Psoas muscle (tissue), 8 donors: ENCODE measurements around the gene ESPL1. TPM values are rescaled to one million over a fixed set of nuclear protein-coding genes. Genes with fewer than 3 reads are reported as not detected.
"Not testable (repeated sequence)": the region's sequence is repeated elsewhere in the genome, so short reads cannot be mapped to it uniquely, and the experiment has no call there.

Experiments used
- ATAC-seq, 4 donors: fragments of 200-7000 bp; cut with Tn5 transposase; one replicate each; pipeline ENCODE4 v1.9.1; 2020; ENCODE audit warnings: moderate library complexity in 3 of 4, mild to moderate bottlenecking in 2 of 4
- DNase-seq, 2 donors: peaks; one replicate each; pipeline ENCODE4 v3.0.0-alpha.2; 2020
- H3K27ac ChIP-seq: fragments of 200-600 bp; one replicate; pipeline ENCODE4 v1.8.0; 2022
- H3K27me3 ChIP-seq, 3 donors: fragments of 200-600 bp in 1 of 3; one replicate each; pipeline versions ENCODE4 v1.6.1 to v1.8.0; 2013 to 2022; ENCODE audit warnings: low read length in 2 of 3, mild to moderate bottlenecking in 2 of 3, moderate library complexity in 1 of 3; ENCODE audit not compliant: insufficient read depth in 3 of 3
- H3K36me3 ChIP-seq, 2 donors: fragments of 200-600 bp in 1 of 2; one replicate each; pipeline versions ENCODE4 v1.6.1 to v1.8.0; 2013 to 2022; ENCODE audit warnings: low read depth in 1 of 2, mild to moderate bottlenecking in 1 of 2, moderate library complexity in 1 of 2; ENCODE audit not compliant: insufficient read depth in 1 of 2
- H3K4me1 ChIP-seq: fragments of 200-600 bp; one replicate; pipeline ENCODE4 v1.8.0; 2022
- H3K4me3 ChIP-seq: fragments of 200-600 bp; one replicate; pipeline ENCODE4 v1.8.0; 2022; ENCODE audit warnings: mild to moderate bottlenecking
- H3K9me3 ChIP-seq: fragments of 200-600 bp; one replicate; pipeline ENCODE4 v1.8.0; 2022
- WGBS, 3 donors: extraction: QIAGEN DNeasy Blood & Tissue Kit; methylation state at CpG; one replicate each; pipeline versions ENCODE4 v1.1.6 to v1.1.7; 2013; 5-methylcytosine and 5-hydroxymethylcytosine counted together
- intact Hi-C, 2 donors: fragments of 100-400 bp; cut with DNase I; formaldehyde crosslinking; loops; one replicate each; pipeline versions ENCODE4 v1.11.0 to v1.14.2; 2022
- polyA plus RNA-seq, 3 donors: library from polyadenylated mRNA; stranded (reverse); fragments of 200-250 nt; gene quantifications; one replicate each; pipeline ENCODE4 v1.2.3, GENCODE V29; 2013
- total RNA-seq, 4 donors: library from RNA; stranded (reverse); fragmentation: NEBNext Ultra II Directional in 2 of 4; extraction: Animal tissue kit (Norgen Biotek cat#: 25700) in 2 of 4; gene quantifications; one replicate each; pipeline versions ENCODE4 v1.2.1 to v1.2.4, GENCODE V29; 2021 to 2023
- TF ChIP-seq, protein P1 (sequence below): fragments of 200-600 bp; IDR thresholded peaks from one replicate; pipeline ENCODE4 v1.8.0; 2022; ENCODE audit warnings: antibody characterized with exemption
- donor health status: healthy with polysubstance abuse.
- donor health status: DM: no; HTN: no; CAD: no; lungs with moderate emphysema.
- donor health status: Bipolar disorder and iron deficiency.
- donor health status: healthy.
- donor health status: DM: yes; HTN: yes; CAD: no.
- donor health status: DM: no; HTN: no; CAD: no.
- donor health status: DM: no; HTN: no; CAD: no.
- donor health status: DM: yes; HTN: yes; CAD: no.

ESPL1 gene
- total and polyA plus RNA-seq, 7 donors, result 0.03 to 0.48 (median 0.30) TPM; not detected in 2

- Histone ChIP-seq H3K27ac (peak within 1 kb of the TSS; percentile 88), H3K9me3 (no peaks in the 10 kb centered on the region), H3K4me1 (peaks cover 28% of the 10 kb centered on the region), H3K4me3 (peak within 1 kb of the TSS; percentile 86), H3K36me3 (peaks cover 0 to 27% of the 10 kb centered on the region in 2 donors), H3K27me3 (no peaks in the 10 kb centered on the region)
- TF ChIP-seq, protein P1, sequence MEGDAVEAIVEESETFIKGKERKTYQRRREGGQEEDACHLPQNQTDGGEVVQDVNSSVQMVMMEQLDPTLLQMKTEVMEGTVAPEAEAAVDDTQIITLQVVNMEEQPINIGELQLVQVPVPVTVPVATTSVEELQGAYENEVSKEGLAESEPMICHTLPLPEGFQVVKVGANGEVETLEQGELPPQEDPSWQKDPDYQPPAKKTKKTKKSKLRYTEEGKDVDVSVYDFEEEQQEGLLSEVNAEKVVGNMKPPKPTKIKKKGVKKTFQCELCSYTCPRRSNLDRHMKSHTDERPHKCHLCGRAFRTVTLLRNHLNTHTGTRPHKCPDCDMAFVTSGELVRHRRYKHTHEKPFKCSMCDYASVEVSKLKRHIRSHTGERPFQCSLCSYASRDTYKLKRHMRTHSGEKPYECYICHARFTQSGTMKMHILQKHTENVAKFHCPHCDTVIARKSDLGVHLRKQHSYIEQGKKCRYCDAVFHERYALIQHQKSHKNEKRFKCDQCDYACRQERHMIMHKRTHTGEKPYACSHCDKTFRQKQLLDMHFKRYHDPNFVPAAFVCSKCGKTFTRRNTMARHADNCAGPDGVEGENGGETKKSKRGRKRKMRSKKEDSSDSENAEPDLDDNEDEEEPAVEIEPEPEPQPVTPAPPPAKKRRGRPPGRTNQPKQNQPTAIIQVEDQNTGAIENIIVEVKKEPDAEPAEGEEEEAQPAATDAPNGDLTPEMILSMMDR, result peak; percentile 13
- intact Hi-C loops, result no loop called here
- peak; percentile 87 to 94 for DNase-seq
- WGBS, 3 donors, result 0 to 1% (median 1%) methylated on average over 39 to 42 of the region's 42 CpGs
- peak; percentile 87 to 91 (median 90) for ATAC-seq
Observed at GRCh38 chr12:53295070-53295890, 27.2 kb downstream of the ESPL1 start, which contains the start of gene PFDN5. TSS of gene PFDN5 (plus strand) at chr12:53295542. CDS start at chr12:53295568, 26 bp downstream.

DNA sequence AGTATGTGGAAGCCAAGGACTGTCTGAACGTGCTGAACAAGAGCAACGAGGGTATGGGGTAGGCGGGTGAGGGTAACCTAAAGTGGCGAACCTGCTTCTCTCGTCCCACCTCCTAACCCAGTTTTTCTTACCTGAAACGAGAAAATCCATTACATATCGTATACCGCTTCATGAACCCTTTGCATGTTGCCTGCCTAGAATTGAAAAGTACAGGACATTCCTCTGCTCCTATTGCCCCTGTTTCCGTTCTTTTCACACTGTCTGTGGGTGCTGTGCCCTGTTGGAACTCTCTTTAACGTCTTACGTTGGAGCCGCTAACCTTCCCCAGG, 27.8 kb downstream of the ESPL1 start:
- peaks cover 34% of the 10 kb centered on the region for H3K4me1 ChIP-seq
- intact Hi-C loops, result no loop called here

DNA sequence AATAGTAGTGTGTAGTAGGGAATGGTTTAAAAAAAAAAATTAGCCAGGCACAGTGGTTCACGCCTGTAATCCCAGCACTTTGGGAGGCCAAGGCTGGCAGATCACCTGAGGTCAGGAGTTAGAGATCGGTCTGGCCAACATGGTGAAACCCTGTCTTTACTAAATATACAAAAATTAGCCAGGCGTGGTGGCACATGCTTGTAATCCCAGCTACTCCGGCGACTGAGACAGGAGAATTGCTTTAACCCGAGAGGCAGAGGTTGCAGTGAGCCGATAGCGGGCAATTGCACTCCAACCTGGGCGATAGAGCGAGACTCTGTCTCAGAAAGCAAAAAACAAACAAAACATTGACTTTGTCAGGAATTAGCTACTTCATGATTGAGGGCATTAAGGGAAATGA, 29.0 kb downstream of the ESPL1 start:
- peaks cover 34% of the 10 kb centered on the region for H3K4me1 ChIP-seq
- H3K4me3 ChIP-seq, H3K27me3 ChIP-seq, H3K27ac ChIP-seq, ATAC-seq, intact Hi-C loops, DNase-seq, H3K9me3 ChIP-seq: not testable (repeated sequence)
- H3K36me3 ChIP-seq, result peaks cover 0 to 40% of the 10 kb centered on the region in 2 donors
- WGBS, 3 donors, result 92 to 98% (median 93%) methylated on average over 10 of the region's 10 CpGs

More for the DNA sequence above, 27.8 kb downstream of the ESPL1 start:
- Histone ChIP-seq H3K36me3 (peaks cover 0 to 27% of the 10 kb centered on the region in 2 donors), H3K27ac (peak overlapping the region; percentile 88), H3K4me3 (peak overlapping the region; percentile 86), H3K27me3 (no peaks in the 10 kb centered on the region), H3K9me3 (no peaks in the 10 kb centered on the region)
- DNase-seq (no peak), ATAC-seq (peak in 2 of 4 donors; percentile 3 to 11)
- WGBS, 3 donors, result 2 to 4% (median 3%) methylated on average over 12 of the region's 12 CpGs
- TF ChIP-seq, protein P1, result no peak

DNA sequence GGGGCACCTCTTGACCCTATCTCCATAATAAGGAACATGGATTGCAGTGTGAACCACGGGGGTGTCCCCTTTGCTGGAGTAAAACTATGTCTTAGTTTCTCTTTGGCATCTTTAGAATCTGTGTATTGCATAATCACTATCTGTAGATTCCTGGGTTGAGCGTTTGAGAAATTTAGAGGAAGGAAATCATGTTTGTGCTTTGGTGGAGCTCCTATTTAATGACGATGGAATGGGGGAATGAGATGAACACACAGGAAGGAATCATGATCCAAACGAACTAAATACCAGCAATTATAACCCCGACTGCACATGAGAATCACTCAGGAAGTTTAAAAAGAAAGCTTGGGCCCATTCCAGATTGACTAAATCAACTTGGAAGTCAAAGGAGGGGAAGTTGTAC, 30.1 kb downstream of the ESPL1 start:
- peaks cover 34% of the 10 kb centered on the region for H3K4me1 ChIP-seq
- no peaks in the 10 kb centered on the region for H3K27me3 ChIP-seq
- WGBS, 3 donors, result 56 to 66% (median 59%) methylated on average over 5 of the region's 5 CpGs
- H3K9me3 ChIP-seq, result no peaks in the 10 kb centered on the region
- TF ChIP-seq, protein P1, result no peak
- intact Hi-C loops, result loop anchor here in 1 of 2 donors (2.0 kb wide), 1 partner anchor 23 kb away; the partner anchor contains the start of gene AAAS
- peak overlapping the region; percentile 5 for H3K4me3 ChIP-seq
- DNase-seq (no peak), ATAC-seq (no peak)
- peak overlapping the region; percentile 30 for H3K27ac ChIP-seq
- H3K36me3 ChIP-seq, result peaks cover 3 to 50% of the 10 kb centered on the region in 2 donors

DNA sequence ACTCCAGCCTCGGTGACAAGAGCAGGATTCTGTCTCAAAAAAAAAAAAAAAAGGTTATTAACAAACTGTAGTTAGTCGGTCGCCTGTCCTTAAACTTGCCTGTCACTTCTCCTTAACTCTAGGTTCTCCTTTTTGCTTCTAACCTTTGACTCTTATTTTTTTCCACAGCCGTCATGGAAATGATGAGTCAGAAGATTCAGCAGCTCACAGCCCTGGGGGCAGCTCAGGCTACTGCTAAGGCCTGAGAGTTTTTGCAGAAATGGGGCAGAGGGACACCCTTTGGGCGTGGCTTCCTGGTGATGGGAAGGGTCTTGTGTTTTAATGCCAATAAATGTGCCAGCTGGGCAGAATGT, 31.0 kb downstream of the ESPL1 start:
- DNase-seq, result no peak
- intact Hi-C loops, result loop anchor here in 1 of 2 donors (2.0 kb wide), 1 partner anchor 22 kb away; the partner anchor contains the start of gene AAAS
- H3K4me1 ChIP-seq, result peaks cover 34% of the 10 kb centered on the region
- H3K27ac ChIP-seq, result peak overlapping the region; percentile 77
- peak overlapping the region; percentile 95 for H3K4me3 ChIP-seq
- peaks cover 3 to 56% of the 10 kb centered on the region in 2 donors for H3K36me3 ChIP-seq
- TF ChIP-seq, protein P1, result no peak
- no peaks in the 10 kb centered on the region for H3K27me3 ChIP-seq
- ATAC-seq, result peak in 3 of 4 donors; percentile 3 to 12 (median 11)
- no peaks in the 10 kb centered on the region for H3K9me3 ChIP-seq
- WGBS, 3 donors, result 52 to 62% (median 52%) methylated on average over 5 of the region's 5 CpGs
